ENCODE measurements around the gene KCNJ10.

Gene KCNJ10

DNA sequence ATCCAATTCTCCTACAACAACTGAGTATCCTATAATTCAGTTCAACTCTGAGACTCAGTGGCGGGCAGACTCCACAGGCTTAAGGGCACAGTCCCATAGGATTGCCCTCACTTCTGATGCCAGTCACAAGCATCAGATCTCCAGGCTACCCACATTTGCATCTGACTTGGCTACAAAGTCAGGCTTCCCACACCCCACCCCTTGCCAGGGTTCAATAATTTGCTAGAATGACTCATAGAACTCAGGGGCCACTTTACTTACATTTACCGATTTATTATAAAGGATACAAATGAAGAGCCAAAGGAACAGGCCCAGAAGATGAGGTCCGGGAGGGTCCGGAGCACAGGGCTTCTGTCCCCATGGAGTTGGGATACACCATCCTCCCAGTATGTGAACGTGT is 80.0 kb downstream of the KCNJ10 start:
- no peak for DNase-seq (ENCODE audit: low spot score)

DNA sequence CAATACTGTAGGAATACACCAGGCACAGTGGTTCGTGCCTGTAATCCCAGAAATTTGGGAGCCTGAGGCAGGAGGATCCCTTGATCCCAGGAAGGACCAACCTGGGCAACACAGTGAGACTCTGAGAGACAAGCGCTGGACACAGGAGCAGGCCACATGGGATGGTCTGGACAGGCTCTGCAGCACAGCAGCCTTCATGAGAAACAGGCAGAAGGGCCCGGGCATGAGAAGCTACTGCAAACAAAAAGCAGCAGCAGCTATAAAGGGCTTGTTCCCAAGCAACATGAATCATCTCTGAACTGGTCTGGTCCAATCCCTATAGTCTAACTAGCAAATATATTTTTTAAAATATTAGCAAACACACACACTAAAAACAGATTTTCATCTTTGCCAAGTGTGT is 80.4 kb downstream of the KCNJ10 start:
- DNase-seq (ENCODE audit: low spot score), result no peak

DNA sequence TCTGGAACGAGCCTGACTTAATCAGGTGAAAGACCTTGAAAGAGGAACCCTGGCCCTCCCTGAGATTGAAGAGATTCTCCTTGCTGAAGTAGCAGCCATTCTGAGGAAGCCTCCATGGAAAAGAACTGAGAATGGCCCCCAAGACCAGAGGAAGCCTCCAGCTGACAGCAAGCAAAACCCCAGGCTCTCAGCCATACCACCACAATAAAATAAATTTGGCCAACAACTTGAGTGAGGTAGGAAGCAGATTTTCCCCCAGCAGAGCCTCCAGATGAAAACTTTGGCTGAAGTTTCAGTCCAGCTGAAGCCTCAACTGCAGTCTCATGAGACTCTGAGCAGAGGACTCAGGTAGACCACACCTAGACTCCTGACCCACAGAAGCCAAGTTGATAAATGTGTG is 82.0 kb downstream of the KCNJ10 start:
- DNase-seq (ENCODE audit: low spot score), result no peak

DNA sequence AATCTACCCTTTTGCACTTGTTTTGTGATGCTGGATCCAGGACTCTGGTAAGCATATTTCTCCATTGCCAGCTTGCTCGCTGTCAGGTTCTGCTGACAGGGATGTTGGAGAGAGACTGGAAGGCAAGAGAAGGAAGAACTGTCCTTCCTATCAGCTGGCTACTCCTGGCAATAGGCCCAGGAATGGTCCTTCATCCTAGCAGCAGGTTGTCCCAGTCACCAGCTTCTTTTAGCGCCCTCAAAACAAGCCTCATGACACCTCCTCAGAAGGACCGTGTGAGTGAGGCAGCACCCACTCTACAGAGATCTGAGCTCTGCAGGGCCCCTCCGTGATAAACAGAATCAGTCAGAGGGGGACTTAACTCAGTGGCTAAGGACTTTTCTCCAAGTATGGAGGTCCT is 82.8 kb downstream of the KCNJ10 start:
- no peak for DNase-seq (ENCODE audit: low spot score)

DNA sequence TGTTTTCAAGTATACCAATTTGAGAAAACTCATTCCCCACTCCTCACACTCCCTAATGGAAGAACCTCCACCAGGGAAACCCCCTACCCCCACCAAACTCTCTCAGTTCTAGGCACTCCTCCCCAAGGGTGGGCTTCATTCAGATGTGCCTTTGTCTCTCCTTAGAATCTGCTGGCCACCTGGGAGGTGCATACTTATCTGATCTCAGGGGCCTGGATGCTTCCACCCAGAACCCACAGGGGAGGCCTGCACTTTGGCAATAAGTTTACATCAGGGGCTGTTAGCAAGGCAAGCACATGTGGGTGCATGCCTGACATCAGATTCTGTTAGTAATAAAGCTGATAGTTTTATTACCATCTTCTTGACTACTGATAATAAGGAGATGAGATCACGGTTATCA is 83.4 kb downstream of the KCNJ10 start:
- DNase-seq (ENCODE audit: low spot score), result no peak

DNA sequence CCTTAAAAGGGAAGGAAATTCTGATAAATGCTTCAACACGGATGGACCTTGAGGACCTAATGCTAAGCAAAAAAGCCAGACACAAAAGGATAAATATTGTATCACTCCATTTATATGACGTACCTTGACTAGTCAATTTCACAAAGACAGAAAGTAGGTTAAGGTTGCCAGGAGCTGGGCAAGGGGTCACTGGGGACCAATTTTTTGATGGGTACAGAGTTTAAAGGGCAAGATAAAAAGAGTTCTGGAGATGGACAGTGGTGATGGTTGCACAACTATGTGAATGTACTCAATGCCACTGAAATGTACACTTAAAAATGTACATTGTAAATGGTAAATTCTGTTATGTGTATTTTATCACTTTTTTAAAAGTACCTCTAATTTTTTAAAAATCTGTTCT is 83.9 kb downstream of the KCNJ10 start:
- DNase-seq (ENCODE audit: low spot score), result no peak

DNA sequence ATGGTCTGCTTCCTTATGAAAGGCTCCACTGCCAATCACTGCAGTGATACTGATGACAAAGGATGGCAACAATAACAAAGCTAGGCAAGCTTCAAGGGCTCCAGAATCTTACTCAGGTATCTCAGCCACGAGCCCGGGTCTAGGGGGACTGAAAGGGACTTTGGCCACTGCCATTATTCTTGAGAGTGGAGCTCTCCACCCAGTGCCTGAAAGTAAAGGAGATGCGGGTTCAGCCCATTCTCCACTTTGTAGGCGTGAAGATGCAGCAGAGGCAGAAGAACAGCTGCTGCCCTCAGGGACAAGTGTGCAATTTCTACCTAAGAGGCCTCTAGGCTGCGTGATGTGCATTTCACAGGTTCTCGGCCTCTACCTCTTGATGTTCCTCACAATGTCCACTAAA is 84.5 kb downstream of the KCNJ10 start:
- no peak for DNase-seq (ENCODE audit: low spot score)

DNA sequence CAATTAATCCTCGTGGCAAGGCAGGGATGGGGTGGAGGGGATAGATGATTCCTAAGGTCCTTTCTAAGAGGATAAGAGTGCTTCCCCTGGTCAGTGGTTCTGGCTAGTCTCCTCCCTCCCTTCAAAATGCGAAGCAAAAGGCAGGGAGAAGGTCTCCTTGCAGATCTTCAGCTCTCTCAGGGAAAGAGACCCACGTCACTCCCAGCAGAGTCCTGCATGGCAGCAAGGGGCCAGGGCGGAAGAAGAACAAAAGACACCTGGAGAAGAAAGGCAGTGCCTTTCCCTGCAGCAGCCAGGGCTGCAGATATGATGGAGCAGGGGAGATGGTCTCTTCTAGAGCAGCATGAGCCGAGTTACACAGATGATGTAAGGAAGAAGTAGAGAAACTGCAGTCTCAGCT is 86.3 kb downstream of the KCNJ10 start:
- DNase-seq (ENCODE audit: low spot score), result no peak

DNA sequence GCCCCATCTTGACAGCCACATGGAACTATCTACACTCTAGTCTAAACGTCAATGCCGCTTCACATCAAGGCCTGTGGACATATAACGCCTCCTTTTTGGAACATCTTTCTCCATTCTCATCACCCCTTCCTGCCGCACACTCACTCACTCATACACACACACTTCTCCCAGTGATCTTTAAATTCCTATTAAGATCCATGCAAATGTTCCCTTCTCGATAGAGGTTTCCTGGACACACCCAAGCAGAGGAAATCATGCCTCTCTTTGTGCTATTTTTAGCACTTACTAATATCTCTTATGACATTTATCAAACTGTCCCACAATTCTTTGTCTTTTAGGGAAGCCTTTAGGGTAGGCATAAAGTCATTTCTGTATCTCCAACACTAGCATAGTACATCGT is 87.7 kb downstream of the KCNJ10 start:
- DNase-seq (ENCODE audit: low spot score), result no peak

DNA sequence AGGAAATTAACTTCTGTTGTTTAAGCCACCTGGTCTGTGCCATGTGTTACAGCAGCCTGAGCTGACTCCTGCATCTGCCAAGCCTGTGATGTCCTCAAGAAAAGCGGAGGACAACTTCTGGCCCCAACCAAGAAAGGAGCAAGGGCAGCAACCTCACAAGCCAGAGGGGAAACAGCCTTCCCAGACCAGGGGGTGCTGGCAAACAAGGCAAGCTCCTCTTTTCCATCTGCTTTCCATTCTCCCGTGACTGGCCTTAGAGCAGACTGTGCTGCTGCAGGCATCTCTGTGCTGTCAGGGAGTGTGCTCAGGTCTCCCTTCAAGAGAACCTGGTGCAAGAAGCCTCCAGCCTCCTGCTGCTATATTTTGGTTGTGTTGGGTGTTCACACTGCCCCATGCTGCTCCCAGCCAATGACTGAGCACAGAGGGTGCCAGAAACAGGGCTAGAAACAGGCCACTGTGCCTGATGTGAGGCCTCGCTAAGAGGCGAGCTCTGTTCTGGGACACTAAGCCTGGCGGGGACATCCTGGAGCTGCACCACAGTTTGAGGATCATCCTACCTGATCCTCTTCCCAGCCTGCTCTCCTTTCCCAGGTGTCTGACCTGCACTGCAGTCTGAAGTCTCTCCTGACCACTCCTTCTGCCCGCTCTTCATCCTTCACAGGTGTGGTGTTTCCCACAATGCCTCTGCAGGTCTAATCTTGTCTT is 88.5 kb downstream of the KCNJ10 start:
- no peak for DNase-seq (ENCODE audit: low spot score)

DNA sequence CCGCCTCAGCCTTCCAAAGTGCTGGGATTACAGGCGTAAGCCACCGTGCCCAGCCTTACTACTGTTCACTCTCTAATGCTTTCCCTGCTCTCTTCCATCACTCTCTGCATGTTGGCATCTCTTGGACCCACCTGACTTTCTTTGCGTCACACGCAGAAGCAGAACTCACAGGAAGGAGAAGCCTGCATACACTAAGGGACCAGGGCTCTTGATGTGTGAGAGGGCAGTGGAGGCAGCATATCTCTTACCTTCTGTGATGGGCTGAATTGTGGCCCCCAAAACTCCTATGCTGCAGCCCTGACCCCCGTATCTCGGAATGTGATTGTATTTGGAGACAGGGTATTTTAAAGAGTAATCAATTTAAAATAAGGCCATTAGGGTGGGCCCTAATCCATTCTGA is 89.2 kb downstream of the KCNJ10 start:
- DNase-seq (ENCODE audit: low spot score), result no peak

DNA sequence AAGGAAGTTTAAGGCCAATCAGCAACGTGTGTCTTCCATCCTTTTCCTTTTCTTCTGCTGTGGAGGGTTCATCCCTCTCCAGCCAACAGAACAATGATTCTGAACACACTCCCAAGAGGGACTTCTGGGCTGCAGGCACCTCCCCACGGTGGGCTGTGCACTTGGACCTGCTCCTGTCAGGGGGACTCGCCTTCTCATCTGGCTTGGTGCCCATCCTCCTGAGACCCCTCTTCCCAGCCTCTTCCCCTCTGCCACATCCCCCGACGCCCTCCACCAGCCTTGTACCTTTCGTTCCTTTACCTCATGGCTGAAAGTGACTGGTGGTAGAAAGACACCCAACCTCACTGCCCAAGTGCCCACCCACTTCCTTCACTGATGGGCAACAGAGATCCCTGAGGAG is 89.9 kb downstream of the KCNJ10 start:
- DNase-seq (ENCODE audit: low spot score), result no peak

DNA sequence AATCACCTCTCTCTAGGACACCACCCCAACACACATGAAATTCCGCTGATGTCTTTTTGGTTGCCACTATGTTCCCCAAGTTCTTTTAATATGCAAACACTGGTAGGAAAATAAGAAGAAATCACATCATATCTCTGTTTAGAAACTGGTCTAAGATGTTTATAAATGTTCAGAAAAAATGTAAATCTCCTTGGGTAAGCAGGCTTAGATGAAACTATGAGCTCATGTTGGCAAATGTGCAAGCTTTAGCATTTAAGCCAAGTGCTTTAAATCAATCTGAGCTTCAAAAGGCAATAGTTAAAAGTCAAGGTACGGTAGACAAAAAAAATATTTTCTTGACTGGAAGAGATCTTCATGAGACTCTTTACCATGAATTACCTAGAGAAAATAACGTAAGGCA is 90.7 kb downstream of the KCNJ10 start:
- DNase-seq (ENCODE audit: low spot score), result no peak

DNA sequence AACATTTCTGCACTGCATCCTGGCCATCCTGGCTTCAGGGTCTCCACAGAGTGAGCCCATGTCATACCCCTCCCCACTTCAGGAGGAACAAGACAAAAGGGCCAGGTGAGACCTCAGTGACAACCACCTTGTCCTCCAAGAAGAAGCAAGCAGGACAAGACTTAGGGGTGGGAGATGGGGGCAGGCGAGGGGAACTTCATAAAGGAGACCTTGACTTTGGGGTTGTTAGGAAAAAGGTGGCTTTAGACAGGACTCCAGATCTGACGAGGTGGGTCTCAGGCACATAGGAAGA is 91.9 kb downstream of the KCNJ10 start:
- DNase-seq (ENCODE audit: low spot score), result no peak

DNA sequence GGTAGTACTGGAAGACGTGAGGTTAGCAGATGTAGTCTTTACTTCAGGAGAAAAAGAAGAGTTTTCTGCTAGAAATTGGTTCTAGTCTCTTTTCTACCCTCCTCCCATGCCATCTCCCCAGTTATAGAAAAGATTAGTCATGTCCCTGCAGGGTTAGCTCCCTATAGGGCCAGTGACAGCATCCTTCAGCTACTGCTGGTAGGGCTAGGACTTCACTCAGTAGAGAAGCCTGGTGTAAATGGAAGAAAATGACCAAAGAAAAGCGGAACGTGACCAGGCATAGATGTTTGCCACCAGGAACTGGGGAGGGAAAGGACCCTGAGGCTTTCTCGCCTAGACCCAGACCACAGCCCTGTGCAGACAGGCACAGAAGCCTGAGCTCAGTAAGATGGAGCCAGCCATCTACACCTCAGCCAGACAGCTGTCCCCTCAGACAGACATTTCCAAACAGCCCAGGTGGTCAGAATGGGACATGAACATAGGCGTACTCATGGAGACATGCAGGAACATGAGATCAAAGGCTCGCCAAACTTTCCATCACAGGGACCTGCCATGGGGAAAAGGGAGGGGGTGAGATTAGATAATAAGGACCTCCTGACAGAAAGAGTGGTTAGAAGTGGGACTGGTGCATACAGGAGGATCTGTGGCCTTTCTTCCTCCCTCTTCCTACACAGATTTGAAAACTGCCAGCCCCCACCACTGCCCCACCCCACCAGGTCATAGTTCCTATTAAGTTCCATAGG is 92.4 kb downstream of the KCNJ10 start:
- DNase-seq (ENCODE audit: low spot score), result no peak

DNA sequence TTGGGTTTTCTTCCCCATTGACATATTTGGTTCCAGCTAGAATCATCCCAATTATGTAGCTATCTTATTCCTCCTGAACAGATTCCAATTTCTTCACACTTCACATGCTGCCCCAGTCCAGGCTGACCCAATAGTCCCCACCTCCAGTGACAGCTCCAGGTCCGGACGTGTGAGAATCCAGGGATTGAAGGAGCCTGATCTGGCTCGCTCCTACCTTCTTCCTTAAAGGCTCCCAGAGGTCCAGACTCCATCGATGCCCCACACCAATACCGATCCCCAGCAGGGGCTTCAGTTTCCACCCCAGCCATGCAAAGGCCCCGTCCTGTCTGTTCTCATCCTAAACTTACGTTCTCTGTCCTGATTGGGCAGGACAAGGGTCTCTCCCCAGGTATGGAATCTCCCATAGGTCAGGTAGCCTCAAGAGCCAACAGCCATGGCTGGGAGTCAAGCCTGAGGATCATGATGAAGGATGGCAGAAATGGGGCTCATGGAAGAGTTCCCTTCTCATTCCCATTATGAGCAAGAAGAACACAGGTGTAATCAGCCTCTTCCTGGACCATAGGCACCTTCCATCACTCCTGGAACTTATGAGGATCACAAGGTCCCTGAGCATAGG is 95.5 kb downstream of the KCNJ10 start:
- no peak for DNase-seq (ENCODE audit: low spot score)

DNA sequence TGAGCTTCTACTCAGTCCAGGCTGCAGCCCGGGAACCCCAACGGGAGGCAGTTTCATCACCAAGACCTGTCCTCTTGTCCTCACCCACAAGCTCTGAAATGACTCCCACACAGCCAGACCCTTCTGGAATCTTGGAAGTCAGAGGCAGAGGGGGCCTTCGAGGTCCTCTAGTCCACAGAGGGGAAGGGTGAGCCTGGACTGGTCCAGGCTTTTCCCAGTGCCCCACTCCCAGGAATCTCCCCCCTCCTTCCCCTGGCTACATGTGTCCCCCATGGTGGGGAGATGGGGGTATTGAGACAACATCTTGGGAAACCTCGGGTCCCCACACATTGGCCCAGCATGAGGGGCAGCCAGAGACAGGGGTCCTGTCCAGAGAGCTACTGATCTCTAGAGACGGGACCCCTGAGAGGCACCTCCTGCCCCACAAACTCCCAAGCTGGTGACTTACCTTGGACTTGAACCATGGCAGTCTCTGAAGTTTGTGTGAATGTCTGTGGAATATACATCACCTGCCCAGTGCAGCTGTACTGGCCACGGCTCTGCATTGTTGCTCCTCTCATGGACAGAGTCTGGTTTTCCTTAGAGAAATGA is 96.5 kb downstream of the KCNJ10 start:
- DNase-seq (ENCODE audit: low spot score), result no peak

DNA sequence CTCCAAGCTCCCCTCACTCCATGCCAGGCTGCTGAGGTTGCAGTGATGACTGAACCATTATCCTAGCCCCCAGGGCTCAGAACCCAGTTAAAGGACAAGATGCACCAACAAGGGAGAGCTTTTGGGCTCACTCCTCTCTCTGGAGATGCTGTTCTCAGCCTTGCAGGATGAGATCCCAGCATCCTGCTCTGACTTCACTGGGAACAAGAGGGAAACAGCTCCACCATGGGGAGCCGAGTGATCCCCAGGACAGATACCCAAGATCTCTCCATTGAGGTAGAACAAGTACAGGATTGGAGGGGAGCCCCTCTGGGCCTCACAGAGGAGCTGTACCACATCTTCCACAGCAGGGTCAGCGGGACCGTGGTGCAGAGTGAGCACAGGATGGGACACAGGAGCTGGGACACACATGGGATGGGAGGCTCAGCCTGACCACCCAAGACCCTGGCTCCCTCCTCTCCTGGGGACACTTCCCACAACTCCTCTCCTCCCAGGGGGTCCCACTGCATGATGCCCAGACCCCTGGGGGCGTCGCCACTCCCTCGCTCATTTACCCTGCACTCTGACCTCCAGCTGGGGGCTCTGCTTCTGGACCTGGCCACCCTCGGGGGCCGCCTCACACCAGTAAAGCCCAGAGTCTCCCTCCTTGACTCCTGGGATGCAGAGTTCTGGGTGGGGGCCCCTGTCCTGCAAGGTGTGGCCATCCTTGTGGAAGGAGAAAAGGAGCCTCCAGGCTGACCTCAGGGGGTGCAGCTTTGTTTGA is 97.3 kb downstream of the KCNJ10 start:
- DNase-seq (ENCODE audit: low spot score), result no peak

DNA sequence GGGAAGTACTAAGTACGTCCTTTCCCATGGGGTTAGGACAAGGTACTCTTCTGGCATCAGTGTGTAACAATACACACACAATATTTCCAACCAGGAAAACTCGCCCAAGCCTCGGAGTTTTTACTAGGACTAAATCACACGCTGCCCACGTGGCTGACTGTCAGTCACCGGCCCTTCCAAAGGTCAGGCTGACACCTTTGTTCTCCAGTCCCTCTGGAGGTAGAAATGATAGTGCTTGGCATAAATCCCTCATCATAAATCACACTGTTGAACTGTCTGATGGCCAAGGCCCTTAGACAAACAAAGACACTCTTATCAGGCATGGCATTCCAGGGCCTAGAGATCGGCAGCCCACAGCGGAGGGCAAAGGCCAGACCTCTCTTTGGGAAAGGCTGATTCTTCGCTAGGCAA is 99.0 kb downstream of the KCNJ10 start:
- DNase-seq (ENCODE audit: low spot score), result peak; percentile 95

DNA sequence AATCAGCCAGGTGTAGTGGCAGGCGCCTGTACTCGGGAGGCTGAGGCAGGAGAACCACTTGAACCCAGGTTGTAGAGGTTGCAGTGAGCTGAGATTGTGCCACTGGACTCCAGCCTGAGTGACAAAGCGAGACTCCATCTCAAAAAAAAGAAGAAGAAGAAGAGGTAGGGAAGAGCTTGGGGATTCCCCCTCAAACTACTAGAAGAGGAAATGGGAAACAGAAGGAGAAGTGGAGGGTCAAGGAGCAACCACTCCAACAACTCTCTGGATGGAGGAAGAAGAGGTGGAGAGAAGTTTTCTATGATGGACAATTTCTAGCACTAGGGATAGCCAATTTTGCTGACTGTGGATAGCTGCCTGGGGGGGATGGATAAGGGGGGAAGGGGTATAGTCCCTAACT is 101.1 kb downstream of the KCNJ10 start:
- no peak for DNase-seq (ENCODE audit: low spot score)

DNA sequence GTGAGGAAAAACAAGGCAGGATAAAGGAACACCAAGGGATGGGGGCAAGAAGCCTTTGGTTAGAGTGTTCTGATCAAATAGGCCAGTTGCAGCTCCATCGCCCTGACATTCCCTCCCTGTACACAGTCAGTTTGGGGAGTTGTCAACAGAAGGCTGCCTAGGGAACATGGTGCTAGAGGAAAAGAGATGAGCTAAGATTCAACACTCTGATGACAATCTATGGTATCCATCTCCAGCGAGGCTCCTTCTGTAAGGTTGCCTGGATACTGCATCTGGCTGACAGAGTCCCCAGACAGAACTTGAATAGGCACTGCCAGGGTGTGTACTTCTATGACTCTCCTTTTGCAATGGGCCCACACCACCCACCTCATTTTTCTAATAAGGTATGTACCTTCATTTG is 104.7 kb downstream of the KCNJ10 start:
- DNase-seq (ENCODE audit: low spot score), result no peak

DNA sequence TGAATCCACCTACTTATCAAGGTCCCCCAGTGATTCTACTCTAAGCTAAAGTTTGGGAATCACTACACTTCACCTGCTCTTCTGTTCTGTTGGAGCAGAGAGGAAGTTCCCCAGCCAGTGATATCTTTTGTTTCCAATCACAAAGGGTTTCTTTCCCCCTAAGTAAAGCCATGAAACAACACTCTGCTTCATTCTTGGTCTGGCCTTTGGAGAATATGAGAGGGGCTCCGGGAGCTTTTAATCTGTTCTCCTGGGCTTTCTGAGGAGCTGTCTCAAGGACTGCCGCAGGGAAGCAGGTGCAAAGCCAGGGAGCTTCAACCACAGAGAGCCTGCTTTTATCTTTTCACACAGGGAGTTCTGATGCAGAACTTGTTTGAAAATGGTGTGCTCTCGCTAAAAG is 105.8 kb downstream of the KCNJ10 start:
- no peak for DNase-seq (ENCODE audit: low spot score)

DNA sequence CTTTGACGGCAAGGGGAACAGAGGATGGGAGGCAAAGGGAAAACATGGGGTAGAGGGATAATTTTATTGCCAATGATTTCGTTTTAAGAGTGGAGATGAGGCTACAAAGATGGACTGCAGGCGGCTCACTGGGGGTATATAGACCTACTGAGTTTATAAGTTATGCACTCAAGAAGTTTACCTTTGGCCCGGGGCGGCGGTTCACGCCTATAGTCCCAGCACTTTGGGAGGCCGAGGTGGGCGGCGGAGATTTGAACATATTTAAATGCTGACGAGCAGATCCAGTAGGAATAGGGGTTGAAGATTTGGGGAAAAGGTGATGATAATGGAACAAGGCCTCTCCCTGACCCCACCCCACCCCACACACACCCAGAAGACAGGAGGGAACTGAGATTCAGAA is 107.8 kb downstream of the KCNJ10 start:
- no peak for DNase-seq (ENCODE audit: low spot score)

Measured in COLO829 (cell line).